ENCODE results near the gene DHX57. TPM values are rescaled to one million over a fixed set of nuclear protein-coding genes. Genes with fewer than 3 reads are reported as not detected.

Gene DHX57
- total RNA-seq, 1 donor from 2014 or later, result 8.1 TPM

DNA sequence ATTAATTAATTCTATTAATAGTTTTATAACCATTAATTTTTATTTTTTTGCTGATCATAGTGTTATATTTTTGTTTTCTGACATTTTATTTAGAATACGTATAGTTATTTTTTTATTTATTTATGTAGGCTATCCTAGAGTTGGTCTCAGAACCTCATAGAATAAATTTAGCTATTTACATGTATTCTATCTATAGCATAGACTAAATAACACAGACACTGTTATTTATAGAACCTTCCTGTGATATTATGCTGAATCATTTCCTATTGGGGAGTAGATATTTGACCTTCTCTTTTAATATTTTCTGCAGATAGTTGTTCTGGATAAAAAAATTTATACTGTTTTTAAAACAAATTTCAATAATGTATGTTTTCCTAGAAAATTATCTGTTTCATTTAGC is 34.1 kb upstream of the DHX57 start:
- Histone ChIP-seq H3K27me3 (ENCODE audit: low read depth) (no peaks in the 10 kb centered on the region), H3K9me3 (replicated peaks) (no peaks in the 10 kb centered on the region), H3K27ac (replicated peaks) (no peak overlapping the region), H3K4me3 (no peak overlapping the region), H3K4me1 (no peaks in the 10 kb centered on the region), H3K36me3 (no peaks in the 10 kb centered on the region)
- DNase-seq, result no peak
- intact Hi-C loops (cut with micrococcal nuclease), result no loop called here
- no peak for TF ChIP-seq CTCF (IDR thresholded peaks at IDR 0.05; ENCODE audit: borderline replicate concordance)

DNA sequence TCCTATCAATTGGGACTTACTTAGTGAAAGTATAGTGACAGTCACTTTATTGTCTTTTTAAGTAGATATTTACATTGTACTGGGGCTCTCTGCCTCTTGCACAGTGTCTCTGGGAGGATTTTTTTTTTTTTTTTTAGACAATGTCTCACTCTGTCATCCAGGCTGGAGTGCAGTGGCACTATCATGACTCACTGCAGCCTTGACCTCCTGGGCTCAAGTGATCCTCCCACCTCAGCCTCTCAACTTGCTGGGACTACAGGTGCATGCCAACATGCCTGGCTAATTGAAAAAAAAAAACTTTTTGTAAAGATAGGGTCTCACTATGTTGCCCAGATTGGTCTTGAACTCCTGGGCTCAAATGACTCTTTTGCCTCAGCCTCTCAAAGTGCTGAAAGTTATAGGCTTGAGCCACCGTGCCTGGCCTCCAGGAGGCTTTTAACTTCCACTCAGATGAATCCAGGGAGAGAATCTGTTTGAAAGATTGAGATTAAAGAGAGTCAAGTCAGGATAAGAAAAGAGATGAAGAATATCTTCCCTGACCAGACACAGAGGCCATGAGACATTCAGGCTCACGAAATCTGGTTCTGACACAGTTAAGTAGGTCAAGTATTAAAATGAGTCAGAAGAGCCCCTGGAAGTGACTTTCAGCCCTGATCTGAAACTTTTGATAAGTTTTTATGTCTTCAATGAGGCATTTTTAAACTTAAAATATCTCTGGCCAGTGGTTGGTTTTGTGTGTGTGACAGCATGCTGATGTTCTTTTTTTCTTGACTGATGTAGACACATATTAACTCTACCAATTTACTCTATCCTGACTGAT is 32.2 kb upstream of the DHX57 start:
- intact Hi-C loops (cut with micrococcal nuclease), result no loop called here
- H3K36me3 ChIP-seq, result no peaks in the 10 kb centered on the region
- DNase-seq, result no peak
- H3K4me3 ChIP-seq, result no peak overlapping the region
- no peaks in the 10 kb centered on the region for H3K9me3 ChIP-seq (replicated peaks)
- H3K27me3 ChIP-seq (ENCODE audit: low read depth), result no peaks in the 10 kb centered on the region
- H3K4me1 ChIP-seq, result no peaks in the 10 kb centered on the region
- TF ChIP-seq CTCF (IDR thresholded peaks at IDR 0.05; ENCODE audit: borderline replicate concordance), result no peak
- H3K27ac ChIP-seq (replicated peaks), result no peak overlapping the region

- Histone ChIP-seq H3K9me3 (replicated peaks) (no peaks in the 10 kb centered on the region), H3K4me1 (no peaks in the 10 kb centered on the region), H3K27me3 (ENCODE audit: low read depth) (no peaks in the 10 kb centered on the region), H3K36me3 (no peaks in the 10 kb centered on the region), H3K27ac (replicated peaks) (no peak overlapping the region), H3K4me3 (no peak overlapping the region)
- intact Hi-C loops (cut with micrococcal nuclease), result no loop called here
- TF ChIP-seq CTCF (IDR thresholded peaks at IDR 0.05; ENCODE audit: borderline replicate concordance), result no peak
- DNase-seq, result no peak
Observed at GRCh38 chr2:38907242-38907641, 31.5 kb upstream of the DHX57 start.

DNA sequence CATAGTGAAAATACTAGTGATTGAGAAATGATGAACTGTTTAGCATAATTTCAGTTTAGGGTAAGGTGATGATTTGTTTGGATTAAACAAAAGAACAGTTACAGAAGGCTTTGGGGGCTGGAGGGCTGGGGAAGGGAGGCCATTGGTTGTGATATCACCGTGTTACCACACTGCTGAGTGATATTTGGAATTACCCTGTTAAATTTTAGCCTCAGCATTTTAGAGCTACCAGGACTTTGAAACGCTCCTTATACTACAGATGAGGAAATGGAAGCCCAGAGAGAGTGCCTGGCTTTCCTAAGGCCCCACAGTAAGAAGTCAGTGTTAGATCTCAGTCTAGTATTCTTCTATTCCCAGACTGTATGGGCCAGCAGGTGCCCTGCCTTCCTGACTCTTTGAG is 29.5 kb upstream of the DHX57 start:
- DNase-seq, result no peak
- intact Hi-C loops (cut with micrococcal nuclease), result no loop called here
- Histone ChIP-seq H3K36me3 (no peaks in the 10 kb centered on the region), H3K27me3 (ENCODE audit: low read depth) (no peaks in the 10 kb centered on the region), H3K27ac (replicated peaks) (no peak overlapping the region), H3K4me1 (no peaks in the 10 kb centered on the region), H3K9me3 (replicated peaks) (no peaks in the 10 kb centered on the region), H3K4me3 (no peak overlapping the region)
- no peak for TF ChIP-seq CTCF (IDR thresholded peaks at IDR 0.05; ENCODE audit: borderline replicate concordance)

DNA sequence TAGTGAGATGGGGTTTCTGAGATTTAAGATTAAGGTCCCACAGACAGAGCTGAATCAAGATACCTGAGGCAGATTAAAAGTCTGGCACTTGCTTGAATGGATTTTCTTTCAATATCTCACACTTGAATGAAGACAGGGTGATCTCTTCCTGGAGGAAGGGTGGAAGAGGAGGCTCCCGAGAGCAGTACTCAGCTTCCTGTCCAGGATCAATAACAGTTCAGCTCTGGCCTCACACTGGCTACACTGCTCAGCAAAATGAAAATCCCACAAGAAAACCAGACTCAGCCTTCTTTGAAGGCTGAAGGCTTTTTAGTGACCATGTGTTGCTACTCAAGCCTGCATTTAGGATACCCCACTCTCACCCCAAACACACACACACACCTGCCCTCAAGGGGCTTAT is 25.0 kb upstream of the DHX57 start:
- Histone ChIP-seq H3K4me3 (no peak overlapping the region), H3K9me3 (replicated peaks) (no peaks in the 10 kb centered on the region), H3K36me3 (no peaks in the 10 kb centered on the region), H3K4me1 (no peaks in the 10 kb centered on the region), H3K27ac (replicated peaks) (no peak overlapping the region), H3K27me3 (ENCODE audit: low read depth) (no peaks in the 10 kb centered on the region)
- intact Hi-C loops (cut with micrococcal nuclease), result no loop called here
- TF ChIP-seq CTCF (IDR thresholded peaks at IDR 0.05; ENCODE audit: borderline replicate concordance), result no peak
- no peak for DNase-seq
